K562 (cell line): ENCODE data around the gene GAD1. TPM values are rescaled to one million over a fixed set of nuclear protein-coding genes. Genes with fewer than 3 reads are reported as not detected.

Source experiments
- ATAC-seq: fragments of 200-7000 bp; cut with Tn5 transposase; 3 replicates; pipeline ENCODE4 v1.9.1; 2020; ENCODE audit warnings: moderate library complexity
- BruUV-seq: library from RNA; stranded (reverse); fragments of 400-500 nt; replicated peaks from 2 replicates; lab custom pipeline; 2021; lab: Mats Ljungman, UMichigan
- CTCF ChIA-PET: fragments of 300-600 bp; formaldehyde crosslinking; extraction: SDS; loops from one replicate; lab custom pipeline; 2021; ENCODE audit warnings: low intra/inter-chr PET ratio; lab: Yijun Ruan, JAX
- POLR2A ChIA-PET: fragments of 300-600, 350-650 bp; sonication (Branson Sonifier 250); formaldehyde crosslinking; extraction: SDS; loops from one replicate; lab custom pipeline; 2021; ENCODE audit warnings: antibody characterized with exemption, inconsistent platforms; lab: Yijun Ruan, JAX
- DNase-seq, 4 experiments: peaks; one replicate each; pipeline versions ENCODE4 v3.0.0 to v3.0.0-alpha.2; 2011 to 2018; ENCODE audit warnings: low spot score in 3 of 4, mixed read lengths in 3 of 4; ENCODE audit errors: extremely low read depth in 1 of 4
- FAIRE-seq: peaks from 2 replicates; lab custom pipeline; 2011; peaks lifted over from hg19 to GRCh38; lab: Jason Lieb, UNC
- H2AFZ ChIP-seq: 2 replicates; pipeline ENCODE4 v1.6.0; 2011; ENCODE audit warnings: low read depth, low read length, control low read depth, inconsistent platforms
- H3K27ac ChIP-seq: fragments of 200-600 bp; 3 replicates; pipeline ENCODE4 v1.8.0; 2011; ENCODE audit warnings: low read depth, mild to moderate bottlenecking, control low read depth, inconsistent platforms, low read length, moderate library complexity, mixed read lengths; ENCODE audit errors: extremely low read depth
- H3K27me3 ChIP-seq, 2 experiments: fragments of 300-600 bp in 1 of 2; 2 replicates in 1 of 2; 3 replicates in 1 of 2; pipeline versions ENCODE4 v1.6.0 to v1.8.0; 2011; ENCODE audit warnings: inconsistent platforms in 2 of 2, low read length in 2 of 2, mild to moderate bottlenecking in 1 of 2, mixed read lengths in 1 of 2, moderate library complexity in 1 of 2; ENCODE audit not compliant: control insufficient read depth in 2 of 2, insufficient read depth in 2 of 2
- H3K36me3 ChIP-seq: fragments of 300-600 bp; 3 replicates; pipeline ENCODE4 v1.8.0; 2011; ENCODE audit warnings: mild to moderate bottlenecking, low read length, inconsistent platforms; ENCODE audit not compliant: control insufficient read depth, insufficient read depth
- H3K4me1 ChIP-seq, 2 experiments: fragments of 200-600 bp in 1 of 2; replicated peaks in 1 of 2; 2 replicates in 1 of 2; 3 replicates in 1 of 2; pipeline versions ENCODE4 v1.5.1 to v1.8.0; 2011; ENCODE audit warnings: inconsistent platforms in 2 of 2, low read length in 2 of 2, mild to moderate bottlenecking in 1 of 2, mixed read lengths in 1 of 2, moderate library complexity in 1 of 2; ENCODE audit not compliant: control insufficient read depth in 2 of 2, insufficient read depth in 2 of 2
- H3K4me2 ChIP-seq: 2 replicates; pipeline ENCODE4 v1.6.1; 2011; ENCODE audit warnings: low read length, control low read depth, inconsistent platforms, mixed read lengths; ENCODE audit not compliant: insufficient read depth
- H3K4me3 ChIP-seq: fragments of 200-600 bp; sonication (generic), shearing (Covaris generic); 2 replicates; pipeline ENCODE4 v1.5.1; 2016; ENCODE audit warnings: control low read depth, inconsistent platforms
- H3K79me2 ChIP-seq: fragments of 200-600 bp; 3 replicates; pipeline ENCODE4 v1.8.0; 2011; ENCODE audit warnings: low read length, inconsistent platforms; ENCODE audit not compliant: control insufficient read depth, insufficient read depth
- H3K9ac ChIP-seq, 2 experiments: 2 replicates each; pipeline versions ENCODE4 v1.6.0 to v1.6.1; 2011; ENCODE audit warnings: low read depth in 2 of 2, low read length in 2 of 2, control low read depth in 1 of 2, inconsistent platforms in 1 of 2, mild to moderate bottlenecking in 1 of 2, mixed read lengths in 1 of 2; ENCODE audit not compliant: insufficient read depth in 1 of 2
- H3K9me1 ChIP-seq: one replicate; pipeline ENCODE4 v1.6.0; 2011; ENCODE audit warnings: inconsistent platforms, mild to moderate bottlenecking, low read length, moderate library complexity; ENCODE audit not compliant: control insufficient read depth, insufficient read depth
- H3K9me3 ChIP-seq: replicated peaks from 2 replicates; pipeline ENCODE4 v1.5.1; 2011; ENCODE audit warnings: low read depth, low read length, inconsistent platforms; ENCODE audit not compliant: control insufficient read depth, insufficient read depth
- H4K20me1 ChIP-seq: replicated peaks from 2 replicates; pipeline ENCODE4 v1.6.1; 2011; ENCODE audit warnings: low read length, inconsistent platforms, mixed read lengths; ENCODE audit not compliant: control insufficient read depth, insufficient read depth
- ARID1B ChIP-seq: fragments of 450-650 bp; IDR thresholded peaks from 2 replicates; pipeline ENCODE4 v1.6.1; 2016; ENCODE audit warnings: antibody characterized with exemption, mild to moderate bottlenecking, inconsistent platforms
- ARNT ChIP-seq, 2 experiments: fragments of 450-650 bp; IDR thresholded peaks; 2 replicates each; pipeline ENCODE4 v1.6.1; 2016; ENCODE audit warnings: mild to moderate bottlenecking in 1 of 2
- ATF6 ChIP-seq: sonication (generic); formaldehyde crosslinking; IDR thresholded peaks from 2 replicates; pipeline ENCODE4 v1.4.0; 2020; ENCODE audit warnings: mild to moderate bottlenecking, missing genetic modification reagents
- BHLHE40 ChIP-seq: IDR thresholded peaks from 2 replicates; pipeline ENCODE4 v1.6.1; 2011; ENCODE audit warnings: low read length, improper control_type of control experiment
- CHCHD3 ChIP-seq: fragments of 250-450 bp; sonication (Bioruptor Pico); IDR thresholded peaks from 2 replicates; pipeline ENCODE4 v2.1.2; 2022; ENCODE audit warnings: mild to moderate bottlenecking
- CREB3 ChIP-seq: fragments of 450-650 bp; conservative IDR thresholded peaks from 2 replicates; pipeline ENCODE4 v1.6.1; 2016; ENCODE audit warnings: missing genetic modification characterization, low read depth, mild to moderate bottlenecking, missing compliant biosample characterization, moderate library complexity
- E2F1 ChIP-seq: sonication (generic); formaldehyde crosslinking; IDR thresholded peaks from 2 replicates; pipeline ENCODE4 v1.8.1; 2023; ENCODE audit warnings: mild to moderate bottlenecking, missing genetic modification reagents, moderate library complexity
- KAT7 ChIP-seq: sonication (generic); formaldehyde crosslinking; IDR thresholded peaks from 2 replicates; pipeline ENCODE4 v1.8.0; 2022; ENCODE audit warnings: missing genetic modification reagents, mild to moderate bottlenecking, borderline replicate concordance
- RAD21 ChIP-seq, 2 experiments: fragments of 250-450 bp in 1 of 2; fragments of 450-650 bp in 1 of 2; sonication (Bioruptor Pico) in 1 of 2; formaldehyde crosslinking in 1 of 2; IDR thresholded peaks in 1 of 2; conservative IDR thresholded peaks in 1 of 2; 2 replicates each; pipeline versions ENCODE4 v1.4.0 to v1.8.0; 2020 to 2022; ENCODE audit warnings: mild to moderate bottlenecking in 2 of 2, moderate library complexity in 1 of 2
- TRIM24 ChIP-seq, 2 experiments: fragments of 450-650 bp; IDR thresholded peaks; 2 replicates each; pipeline ENCODE4 v1.6.1; 2016
- YY1 ChIP-seq, 3 experiments: IDR thresholded peaks; 2 replicates each; pipeline ENCODE4 v1.6.1; 2011; ENCODE audit warnings: low read length in 2 of 3, mild to moderate bottlenecking in 2 of 3, moderate library complexity in 2 of 3, borderline replicate concordance in 1 of 3, control low read depth in 1 of 3, low read depth in 1 of 3; ENCODE audit not compliant: insufficient read depth in 3 of 3, insufficient replicate concordance in 2 of 3, control insufficient read depth in 1 of 3, insufficient read length in 1 of 3; ENCODE audit errors: extremely low read depth in 1 of 3
- ZBTB26 ChIP-seq: fragments of 450-650 bp; formaldehyde crosslinking; IDR thresholded peaks from 2 replicates; pipeline ENCODE4 v1.4.0; 2022; ENCODE audit warnings: missing genetic modification characterization
- ZNF512 ChIP-seq: IDR thresholded peaks from 2 replicates; pipeline ENCODE4 v1.6.1; 2016; ENCODE audit warnings: missing genetic modification characterization, missing compliant biosample characterization
- WGBS: fragments of 100-300 bp; shearing (Covaris generic); methylation state at CpG from one replicate; pipeline ENCODE4 v1.1.6; 2016; ENCODE audit warnings: low coverage, mixed read lengths; ENCODE audit not compliant: insufficient coverage; ENCODE audit errors: missing lambda C conversion rate; 5-methylcytosine and 5-hydroxymethylcytosine counted together
- in situ Hi-C: fragments of 300-500 bp; cut with MboI; formaldehyde crosslinking; loops from 4 replicates; pipeline ENCODE4 v1.15.0; 2018; ENCODE audit warnings: inconsistent platforms, mixed read lengths
- intact Hi-C: fragments of 100-400 bp; cut with micrococcal nuclease; formaldehyde crosslinking; loops from 2 replicates; pipeline ENCODE4 v1.14.2; 2022
- polyA plus RNA-seq, 8 experiments: library from polyadenylated mRNA; depleted of rRNA in 4 of 8; stranded (reverse) in 5 of 8; unstranded in 3 of 8; fragments of >200 nt; fragmentation: Nextera tagmentation in 2 of 8; fragmentation: Illumina TruSeq in 1 of 8; extraction: Ambion mirVana in 2 of 8; extraction: Trizol in 1 of 8; gene quantifications; 2 replicates each; pipeline versions ENCODE4 v1.2.1 to v1.2.3, GENCODE V29; 2011 to 2014; ENCODE audit warnings: inconsistent platforms in 1 of 8, missing spikeins in 1 of 8
- total RNA-seq, 7 experiments: library from RNA; depleted of rRNA in 6 of 7; stranded (reverse); fragments of >200 nt in 6 of 7; fragmentation: Illumina TruSeq in 2 of 7; extraction: Trizol in 2 of 7; gene quantifications; 2 replicates each; pipeline versions ENCODE4 v1.2.1 to v1.2.3, GENCODE V29; 2011 to 2021; ENCODE audit warnings: low replicate concordance in 1 of 7

GAD1 gene
- total and polyA plus RNA-seq, 9 of the 15 experiments (the other 6 are each of a cell fraction or from before 2014, with no cell fraction given): 2.7 to 29.1 (median 15.7) TPM

GRCh38 chr2:170770008-170770605, 46.6 kb upstream of the GAD1 start, which contains the start of gene ERICH2:
TSS of gene ERICH2 (plus strand) at chr2:170770378. CDS start at chr2:170770682, 304 bp downstream.
- in situ Hi-C loops (no loop called here), intact Hi-C loops (loop anchor here (1.0 to 2.0 kb wide), 2 partner anchors 25 to 55 kb away; partner anchors contain the start of gene SP5)
- Histone ChIP-seq H3K36me3 (no peaks in the 10 kb centered on the region), H2AFZ (peak within 1 kb of the TSS; percentile 98), H3K27ac (peak within 1 kb of the TSS; percentile 95), H3K4me1 (peaks cover 7 to 22% of the 10 kb centered on the region in 2 experiments), H3K9me3 (no peaks in the 10 kb centered on the region), H3K79me2 (peaks cover 29% of the 10 kb centered on the region), H3K4me3 (peak within 1 kb of the TSS; percentile 81), H3K27me3 (no peaks in the 10 kb centered on the region), H3K9me1 (no peaks in the 10 kb centered on the region), H4K20me1 (no peaks in the 10 kb centered on the region), H3K4me2 (peak within 1 kb of the TSS; percentile 97), H3K9ac (peak within 1 kb of the TSS; percentile 95)
- ChIA-PET POLR2A (interaction anchor here (0.7 to 2.7 kb wide), 10 partner anchors 9 to 258 kb away, joined by 3 to 14 read pairs (median 4); partner anchors contain the start of gene SP5), CTCF (no interaction called here)
- FAIRE-seq: peak; percentile 66
- peak; percentile 81 for ATAC-seq
- under 1% methylated on average over 13 of the region's 13 CpGs for WGBS
- DNase-seq: peak; percentile 64 to 90 (median 72)
- TSS peak; percentile 90 for BruUV-seq
- 0 out of 2 replicates have a peak, but pooled peaks have one; percentile 70 for TF ChIP-seq CHCHD3 (CRISPR knock-in tag)
- TF ChIP-seq KAT7 (CRISPR knock-in tag): no peak
- TF ChIP-seq E2F1 (CRISPR knock-in tag): no peak
- TF ChIP-seq ARID1B: no peak
- peak; percentile 68 for TF ChIP-seq ATF6 (CRISPR knock-in tag)
- TF ChIP-seq ARNT (IDR thresholded peaks at IDR 0.05): peak; percentile 64 to 65; a peak in 2 of 4 replicates
- TF ChIP-seq RAD21 (CRISPR knock-in tag; conservative IDR thresholded peaks at IDR 0.05 in 1 of 2, IDR thresholded peaks at IDR 0.05 in 1 of 2): peak; percentile 39 to 42
- TF ChIP-seq ZBTB26: no peak
- TF ChIP-seq CREB3 (tag): no peak
- TF ChIP-seq YY1 (IDR thresholded peaks at IDR 0.05; ENCODE audit: borderline replicate concordance in 1 of 3, control insufficient read depth in 1 of 3, extremely low read depth in 1 of 3, insufficient read depth in 3 of 3, insufficient read length in 1 of 3, insufficient replicate concordance in 2 of 3, low read depth in 1 of 3, low read length in 2 of 3): peak in 1 of 3 experiments; percentile 30
- TF ChIP-seq ZNF512: no peak
- TF ChIP-seq TRIM24 (IDR thresholded peaks at IDR 0.05): 0 out of 4 replicates have a peak, but pooled peaks of 1 of the 2 experiments have one; percentile 22
- 0 out of 2 replicates have a peak, but pooled peaks have one; percentile 17 for TF ChIP-seq BHLHE40
